Fibroblast of lung (primary cell): Measurements from ENCODE around the gene PABPN1L. TPM values are rescaled to one million over a fixed set of nuclear protein-coding genes. Genes with fewer than 3 reads are reported as not detected.

Source experiments
- DNase-seq, 2 donors: peaks; one replicate each; pipeline versions ENCODE4 v3.0.0 to v3.0.0-alpha.2; 2010; ENCODE audit warnings: low read depth in 2 of 2
- H2AFZ ChIP-seq: 2 replicates; pipeline ENCODE4 v1.5.1; 2012; ENCODE audit warnings: low read length, control low read depth, inconsistent platforms
- H3K27ac ChIP-seq: 2 replicates; pipeline ENCODE4 v1.5.1; 2011; ENCODE audit warnings: low read length, control low read depth; ENCODE audit not compliant: insufficient read depth
- H3K27me3 ChIP-seq: 2 replicates; pipeline ENCODE4 v1.5.1; 2011; ENCODE audit warnings: mild to moderate bottlenecking, low read length; ENCODE audit not compliant: control insufficient read depth, insufficient read depth
- H3K36me3 ChIP-seq: 2 replicates; pipeline ENCODE4 v1.5.1; 2011; ENCODE audit warnings: low read length; ENCODE audit not compliant: control insufficient read depth, insufficient read depth
- H3K4me1 ChIP-seq: 2 replicates; pipeline ENCODE4 v1.5.1; 2011; ENCODE audit warnings: low read length; ENCODE audit not compliant: control insufficient read depth, insufficient read depth; ENCODE audit errors: extremely low read depth
- H3K4me2 ChIP-seq: 2 replicates; pipeline ENCODE4 v1.5.1; 2011; ENCODE audit warnings: low read length, control low read depth; ENCODE audit not compliant: insufficient read depth; ENCODE audit errors: extremely low read depth
- H3K4me3 ChIP-seq, 4 experiments: fragments of 200-600 bp in 1 of 4; sonication (generic) in 1 of 4; replicated peaks in 1 of 4; 2 replicates each; pipeline ENCODE4 v1.5.1; 2011 to 2016; ENCODE audit warnings: low read length in 4 of 4, low read depth in 3 of 4, mild to moderate bottlenecking in 3 of 4, control low read depth in 2 of 4, inconsistent platforms in 1 of 4, mixed read lengths in 1 of 4; ENCODE audit not compliant: insufficient read depth in 1 of 4; ENCODE audit errors: control extremely low read depth in 1 of 4
- H3K79me2 ChIP-seq: 2 replicates; pipeline ENCODE4 v1.5.1; 2012; ENCODE audit warnings: mild to moderate bottlenecking, low read length, inconsistent platforms; ENCODE audit not compliant: control insufficient read depth, insufficient read depth
- H3K9ac ChIP-seq: 2 replicates; pipeline ENCODE4 v1.5.1; 2011; ENCODE audit warnings: mild to moderate bottlenecking, low read length, control low read depth; ENCODE audit not compliant: insufficient read depth
- H3K9me3 ChIP-seq: 2 replicates; pipeline ENCODE4 v1.5.1; 2012; ENCODE audit warnings: low read depth, low read length; ENCODE audit not compliant: control insufficient read depth, insufficient read depth
- H4K20me1 ChIP-seq: 2 replicates; pipeline ENCODE4 v1.5.1; 2011; ENCODE audit warnings: low read length; ENCODE audit not compliant: control insufficient read depth, insufficient read depth; ENCODE audit errors: extremely low read depth
- CTCF ChIP-seq, 2 donors: IDR thresholded peaks in 1 of 2; conservative IDR thresholded peaks in 1 of 2; 1 replicate in 1 of 2; 2 replicates in 1 of 2; pipeline ENCODE4 v1.5.1; 2011 to 2012; ENCODE audit warnings: low read length in 2 of 2, control low read depth in 1 of 2, inconsistent platforms in 1 of 2, low read depth in 1 of 2, mild to moderate bottlenecking in 1 of 2
- EZH2 ChIP-seq: IDR thresholded peaks from 2 replicates; pipeline ENCODE4 v1.5.1; 2012; ENCODE audit warnings: low read length, control low read depth, mild to moderate bottlenecking; ENCODE audit errors: missing control alignments
- polyA plus RNA-seq, 2 donors: library from polyadenylated mRNA; depleted of rRNA in 1 of 2; stranded (reverse) in 1 of 2; unstranded in 1 of 2; fragments of >200 nt; gene quantifications; 2 replicates each; pipeline ENCODE4 v1.2.1, GENCODE V29; 2011 to 2012; ENCODE audit warnings: missing spikeins in 1 of 2
- total RNA-seq: library from RNA; depleted of rRNA; stranded (reverse); fragments of >200 nt; gene quantifications from 2 replicates; pipeline ENCODE4 v1.2.1, GENCODE V29; 2014

Gene PABPN1L
- total and polyA plus RNA-seq, 2 donors (not counting 1 experiment from before 2014, with no cell fraction given), result not detected

DNA sequence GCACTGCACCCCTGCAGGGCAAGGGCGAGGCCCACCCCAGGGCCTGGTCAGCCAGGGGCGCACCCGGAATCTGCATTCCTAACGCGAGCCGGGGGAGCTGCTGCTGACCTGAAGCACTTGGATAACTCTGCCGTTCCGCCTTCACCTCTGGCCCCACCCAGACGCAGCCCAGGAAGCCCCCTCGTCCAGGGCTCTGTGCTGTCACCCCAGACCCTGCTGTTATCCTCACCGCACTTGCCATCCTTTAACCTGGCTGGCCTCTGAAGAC, 13.3 kb upstream of the PABPN1L start:
- no peak overlapping the region for H2AFZ ChIP-seq
- H3K9ac ChIP-seq, result no peak overlapping the region
- no peaks in the 10 kb centered on the region for H3K27me3 ChIP-seq
- H3K4me1 ChIP-seq, result no peaks in the 10 kb centered on the region
- no peak overlapping the region for H3K4me2 ChIP-seq
- H3K36me3 ChIP-seq, result no peaks in the 10 kb centered on the region
- H4K20me1 ChIP-seq, result no peaks in the 10 kb centered on the region
- no peak for DNase-seq
- no peaks in the 10 kb centered on the region for H3K79me2 ChIP-seq
- no peak overlapping the region for H3K27ac ChIP-seq
- no peaks in the 10 kb centered on the region for H3K9me3 ChIP-seq
- no peak overlapping the region for H3K4me3 ChIP-seq
- no peak for TF ChIP-seq CTCF (conservative IDR thresholded peaks at IDR 0.05 in 1 of 2, IDR thresholded peaks at IDR 0.05 in 1 of 2; ENCODE audit: low read depth in 1 of 2, low read length in 2 of 2)
- no peak for TF ChIP-seq EZH2

DNA sequence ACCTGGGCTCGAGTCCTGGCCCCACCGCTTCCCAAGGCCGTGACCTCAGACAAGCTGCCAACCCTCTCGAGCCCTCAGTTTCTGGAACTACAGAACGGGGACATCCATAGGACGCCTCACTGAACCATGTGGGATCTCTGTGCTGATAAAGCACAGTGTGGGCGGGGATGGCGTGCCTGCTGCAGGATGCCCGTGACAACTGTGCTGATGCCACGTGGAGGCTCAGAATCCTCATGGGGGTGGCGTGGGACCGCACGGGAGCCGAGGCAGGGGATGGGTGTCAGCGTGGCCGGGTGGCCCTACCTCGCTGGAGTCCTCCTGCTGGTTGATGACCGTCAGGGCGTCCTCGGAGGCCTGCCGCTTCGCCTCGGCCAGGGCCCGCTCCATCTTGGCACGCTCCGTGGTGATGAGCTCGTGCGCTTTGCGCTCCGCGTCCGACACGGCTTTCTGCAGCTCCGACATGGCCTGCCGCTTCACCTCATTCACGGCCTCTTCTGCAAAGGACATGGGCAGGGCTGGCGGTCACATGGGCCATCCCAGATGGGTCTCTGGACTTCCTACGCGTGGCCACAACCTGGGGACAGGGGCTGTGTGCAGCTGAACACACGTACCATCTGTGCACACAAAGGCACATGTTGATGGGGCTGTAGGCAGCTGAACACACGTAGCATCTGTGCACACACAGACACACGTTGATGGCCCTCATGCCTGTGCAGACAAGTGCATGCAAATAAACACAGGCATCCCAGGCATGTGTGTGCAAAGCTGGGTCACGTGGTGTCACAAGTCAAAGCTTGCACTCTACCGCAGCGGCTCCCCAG, 12.7 kb upstream of the PABPN1L start:
- H3K36me3 ChIP-seq, result no peaks in the 10 kb centered on the region
- H3K4me3 ChIP-seq, result no peak overlapping the region
- H3K9me3 ChIP-seq, result no peaks in the 10 kb centered on the region
- no peak overlapping the region for H3K27ac ChIP-seq
- H3K4me2 ChIP-seq, result no peak overlapping the region
- no peak overlapping the region for H3K9ac ChIP-seq
- no peaks in the 10 kb centered on the region for H3K4me1 ChIP-seq
- no peaks in the 10 kb centered on the region for H3K27me3 ChIP-seq
- TF ChIP-seq CTCF (conservative IDR thresholded peaks at IDR 0.05 in 1 of 2, IDR thresholded peaks at IDR 0.05 in 1 of 2; ENCODE audit: low read depth in 1 of 2, low read length in 2 of 2), result no peak
- no peak for TF ChIP-seq EZH2
- DNase-seq, result no peak
- H2AFZ ChIP-seq, result no peak overlapping the region
- H3K79me2 ChIP-seq, result no peaks in the 10 kb centered on the region
- H4K20me1 ChIP-seq, result no peaks in the 10 kb centered on the region

GRCh38 chr16:88878356-88878755, 11.9 kb upstream of the PABPN1L start:
- H3K4me3 ChIP-seq, result no peak overlapping the region
- H2AFZ ChIP-seq, result no peak overlapping the region
- no peak overlapping the region for H3K27ac ChIP-seq
- TF ChIP-seq CTCF (conservative IDR thresholded peaks at IDR 0.05 in 1 of 2, IDR thresholded peaks at IDR 0.05 in 1 of 2; ENCODE audit: low read depth in 1 of 2, low read length in 2 of 2) (no peak), EZH2 (no peak)
- no peaks in the 10 kb centered on the region for H3K27me3 ChIP-seq
- DNase-seq, result no peak
- H3K9ac ChIP-seq, result no peak overlapping the region
- no peaks in the 10 kb centered on the region for H3K36me3 ChIP-seq
- H3K4me2 ChIP-seq, result no peak overlapping the region
- no peaks in the 10 kb centered on the region for H3K4me1 ChIP-seq
- H3K79me2 ChIP-seq, result no peaks in the 10 kb centered on the region
- H3K9me3 ChIP-seq, result no peaks in the 10 kb centered on the region
- H4K20me1 ChIP-seq, result no peaks in the 10 kb centered on the region
